H1 (cell line): ENCODE measurements around the gene CD300A. TPM values are rescaled to one million over a fixed set of nuclear protein-coding genes. Genes with fewer than 3 reads are reported as not detected.

ENCODE experiments used
- CTCF ChIA-PET: fragments of 300-600 bp; sonication (Branson Sonifier 250); formaldehyde crosslinking; loops from one replicate; lab custom pipeline; 2021; ENCODE audit not compliant: partially characterized antibody; lab: Charles Lee
- POLR2A ChIA-PET: fragments of 300-600 bp; sonication (Branson Sonifier 250); formaldehyde crosslinking; loops from one replicate; lab custom pipeline; 2021; ENCODE audit warnings: inconsistent platforms; ENCODE audit not compliant: partially characterized antibody; lab: Charles Lee
- DNase-seq, 2 experiments: peaks; one replicate each; pipeline versions ENCODE4 v3.0.0 to v3.0.0-alpha.2; 2010 to 2022; ENCODE audit warnings: low spot score in 2 of 2, low read depth in 1 of 2, mixed read lengths in 1 of 2
- FAIRE-seq: peaks from 2 replicates; lab custom pipeline; 2011; peaks lifted over from hg19 to GRCh38; lab: Jason Lieb, UNC
- H2AFZ ChIP-seq: 2 replicates; pipeline ENCODE4 v1.8.1; 2012; ENCODE audit warnings: low read length, inconsistent platforms
- H2AK5ac ChIP-seq: 2 replicates; pipeline ENCODE4 v1.6.1; 2013; ENCODE audit warnings: low read depth, low read length
- H2BK120ac ChIP-seq: replicated peaks from 2 replicates; pipeline ENCODE3; 2013; ENCODE audit warnings: low read depth, low read length, inconsistent platforms
- H2BK12ac ChIP-seq: 2 replicates; pipeline ENCODE4 v1.6.1; 2013; ENCODE audit warnings: low read depth, low read length
- H2BK15ac ChIP-seq: 2 replicates; pipeline ENCODE4 v1.6.1; 2013; ENCODE audit warnings: low read length
- H2BK20ac ChIP-seq: 2 replicates; pipeline ENCODE4 v1.6.1; 2013; ENCODE audit warnings: low read length
- H2BK5ac ChIP-seq: 2 replicates; pipeline ENCODE4 v1.6.1; 2013; ENCODE audit warnings: low read depth, low read length
- H3K14ac ChIP-seq: 2 replicates; pipeline ENCODE4 v1.6.1; 2013; ENCODE audit warnings: inconsistent platforms; ENCODE audit not compliant: insufficient read length
- H3K18ac ChIP-seq: 2 replicates; pipeline ENCODE4 v1.6.1; 2013; ENCODE audit warnings: low read length; ENCODE audit errors: extremely low read depth
- H3K23ac ChIP-seq: 2 replicates; pipeline ENCODE4 v1.6.1; 2013; ENCODE audit warnings: inconsistent platforms; ENCODE audit not compliant: insufficient read length
- H3K23me2 ChIP-seq: 2 replicates; pipeline ENCODE4 v1.6.1; 2013; ENCODE audit warnings: low read depth, low read length
- H3K27ac ChIP-seq: 2 replicates; pipeline ENCODE4 v1.6.1; 2011; ENCODE audit warnings: low read depth, low read length, inconsistent platforms
- H3K27me3 ChIP-seq, 4 experiments: replicated peaks in 1 of 4; 1 replicate in 1 of 4; 2 replicates in 3 of 4; pipeline versions ENCODE4 v1.6.1 to v1.8.1; 2011 to 2013; ENCODE audit warnings: low read length in 3 of 4, mild to moderate bottlenecking in 3 of 4, inconsistent platforms in 2 of 4, mixed read lengths in 2 of 4, moderate library complexity in 1 of 4; ENCODE audit not compliant: control insufficient read depth in 3 of 4, insufficient read depth in 3 of 4; ENCODE audit errors: extremely low read depth in 1 of 4
- H3K36me3 ChIP-seq, 4 experiments: 2 replicates each; pipeline versions ENCODE4 v1.6.1 to v1.8.1; 2011 to 2013; ENCODE audit warnings: mild to moderate bottlenecking in 4 of 4, low read length in 3 of 4, moderate library complexity in 2 of 4, control low read depth in 1 of 4, inconsistent platforms in 1 of 4; ENCODE audit not compliant: insufficient read depth in 4 of 4, control insufficient read depth in 2 of 4
- H3K4ac ChIP-seq: replicated peaks from 2 replicates; pipeline ENCODE3; 2013; ENCODE audit warnings: low read length, low read depth, mixed read lengths, inconsistent platforms; ENCODE audit not compliant: insufficient read length
- H3K4me1 ChIP-seq, 4 experiments: replicated peaks in 1 of 4; 1 replicate in 1 of 4; 2 replicates in 3 of 4; pipeline versions ENCODE4 v1.6.1 to v1.8.1; 2011 to 2013; ENCODE audit warnings: low read length in 3 of 4, inconsistent platforms in 2 of 4, mixed read lengths in 1 of 4; ENCODE audit not compliant: insufficient read depth in 4 of 4, control insufficient read depth in 3 of 4
- H3K4me2 ChIP-seq, 2 experiments: 2 replicates each; pipeline versions ENCODE4 v1.6.1 to v1.8.1; 2011 to 2013; ENCODE audit warnings: low read depth in 2 of 2, low read length in 2 of 2, control low read depth in 1 of 2, inconsistent platforms in 1 of 2, mild to moderate bottlenecking in 1 of 2; ENCODE audit not compliant: insufficient read depth in 1 of 2
- H3K4me3 ChIP-seq, 4 experiments: fragments of 200-600, 300-600 bp in 1 of 4; sonication (generic), shearing (Covaris generic), sonication (Bioruptor Twin) in 1 of 4; 2 replicates each; pipeline versions ENCODE4 v1.5.1 to v1.8.1; 2011 to 2016; ENCODE audit warnings: low read length in 4 of 4, low read depth in 3 of 4, control low read depth in 2 of 4, inconsistent platforms in 2 of 4, mild to moderate bottlenecking in 2 of 4, mixed read lengths in 1 of 4, moderate library complexity in 1 of 4; ENCODE audit not compliant: insufficient read depth in 2 of 4; ENCODE audit errors: extremely low read depth in 1 of 4
- H3K56ac ChIP-seq: replicated peaks from 2 replicates; pipeline ENCODE3; 2013; ENCODE audit warnings: low read depth, mild to moderate bottlenecking, mixed read lengths, low read length, inconsistent platforms; ENCODE audit not compliant: insufficient read length
- H3K79me1 ChIP-seq: 2 replicates; pipeline ENCODE4 v1.6.1; 2013; ENCODE audit warnings: low read depth, low read length, control low read depth
- H3K79me2 ChIP-seq, 2 experiments: 2 replicates each; pipeline versions ENCODE4 v1.6.1 to v1.8.1; 2012 to 2013; ENCODE audit warnings: low read length in 2 of 2, mild to moderate bottlenecking in 2 of 2, inconsistent platforms in 1 of 2; ENCODE audit not compliant: insufficient read depth in 2 of 2, control insufficient read depth in 1 of 2
- H3K9ac ChIP-seq, 4 experiments: replicated peaks in 1 of 4; 1 replicate in 1 of 4; 2 replicates in 3 of 4; pipeline versions ENCODE4 v1.6.1 to v1.8.1; 2011 to 2013; ENCODE audit warnings: low read depth in 3 of 4, low read length in 3 of 4, control low read depth in 2 of 4, mild to moderate bottlenecking in 2 of 4, moderate library complexity in 2 of 4, inconsistent platforms in 1 of 4; ENCODE audit errors: extremely low read depth in 1 of 4
- H3K9me3 ChIP-seq, 2 experiments: 2 replicates each; pipeline versions ENCODE4 v1.6.1 to v1.8.1; 2012 to 2013; ENCODE audit warnings: mild to moderate bottlenecking in 2 of 2, moderate library complexity in 2 of 2, control low read depth in 1 of 2, inconsistent platforms in 1 of 2, low read depth in 1 of 2, low read length in 1 of 2, mixed read lengths in 1 of 2; ENCODE audit not compliant: insufficient read depth in 2 of 2
- H4K20me1 ChIP-seq, 2 experiments: replicated peaks in 1 of 2; 2 replicates each; pipeline versions ENCODE3 to v1.8.1; 2011 to 2013; ENCODE audit warnings: inconsistent platforms in 2 of 2, low read length in 2 of 2, mild to moderate bottlenecking in 1 of 2; ENCODE audit not compliant: insufficient read depth in 2 of 2, control insufficient read depth in 1 of 2
- H4K5ac ChIP-seq: 2 replicates; pipeline ENCODE4 v1.6.1; 2013; ENCODE audit warnings: low read length, low read depth, mixed read lengths, inconsistent platforms; ENCODE audit not compliant: insufficient read length
- H4K8ac ChIP-seq: 2 replicates; pipeline ENCODE4 v1.8.0; 2013; ENCODE audit warnings: mild to moderate bottlenecking, moderate library complexity, low read length, inconsistent platforms; ENCODE audit not compliant: insufficient read depth; ENCODE audit errors: extremely low read depth
- H4K91ac ChIP-seq: replicated peaks from 2 replicates; pipeline ENCODE3; 2013; ENCODE audit warnings: low read length, mixed read lengths, inconsistent platforms; ENCODE audit not compliant: insufficient read length
- CTBP2 ChIP-seq: IDR thresholded peaks from 2 replicates; pipeline ENCODE4 v1.7.0; 2011; ENCODE audit warnings: borderline replicate concordance, mild to moderate bottlenecking, moderate library complexity, mixed read lengths, low read length; ENCODE audit not compliant: insufficient read depth, insufficient read length
- HDAC6 ChIP-seq: IDR thresholded peaks from one replicate; pipeline ENCODE4 v1.7.1; 2012; ENCODE audit warnings: low read depth, mild to moderate bottlenecking, inconsistent platforms, low read length, moderate library complexity
- NANOG ChIP-seq: IDR thresholded peaks from 2 replicates; pipeline ENCODE4 v1.6.1; 2011; ENCODE audit warnings: low read length, low read depth, mild to moderate bottlenecking, inconsistent platforms; ENCODE audit not compliant: insufficient read depth, poor library complexity, severe bottlenecking
- RBBP5 ChIP-seq: IDR thresholded peaks from 2 replicates; pipeline ENCODE4 v1.7.1; 2012; ENCODE audit warnings: low read depth, mild to moderate bottlenecking, inconsistent platforms, low read length, moderate library complexity, borderline replicate concordance
- WGBS, 2 experiments: shearing (Covaris generic) in 1 of 2; methylation state at CpG; one replicate each; pipeline versions ENCODE4 v1.1.6 to v1.1.7; 2013 to 2015; ENCODE audit warnings: low lambda C conversion rate in 2 of 2, mixed read lengths in 2 of 2, inconsistent platforms in 1 of 2, low coverage in 1 of 2, missing lambda C conversion rate in 1 of 2; ENCODE audit not compliant: insufficient replicate concordance in 2 of 2, insufficient coverage in 1 of 2, insufficient read length in 1 of 2; ENCODE audit errors: extremely low coverage in 1 of 2, missing lambda C conversion rate in 1 of 2; 5-methylcytosine and 5-hydroxymethylcytosine counted together
- polyA plus RNA-seq, 7 experiments: library from polyadenylated mRNA; depleted of rRNA in 3 of 7; stranded (reverse) in 5 of 7; unstranded in 2 of 7; fragments of >200 nt in 5 of 7; fragments of 200-250 nt in 2 of 7; gene quantifications; 1 replicate in 5 of 7; 2 replicates in 1 of 7; 4 replicates in 1 of 7; pipeline versions ENCODE4 v1.2.1 to v1.2.3, GENCODE V29; 2011 to 2013; ENCODE audit warnings: missing spikeins in 2 of 7, mixed read lengths in 2 of 7
- total RNA-seq: library from RNA; stranded (reverse); fragmentation: NEBNext Ultra II Directional; extraction: Animal tissue kit (Norgen Biotek cat#: 25700); gene quantifications from 2 replicates; pipeline ENCODE4 v1.2.1, GENCODE V29; 2021

The CD300A gene
- total and polyA plus RNA-seq, 2 of the 8 experiments (the other 6 are each of a cell fraction or from before 2014, with no cell fraction given) = 0.52 to 1.3 TPM

GRCh38 chr17:74442670-74443515 lies 23.5 kb upstream of the CD300A start:
- no peak overlapping the region for H2BK120ac ChIP-seq
- no peak overlapping the region; a peak in 2 of 8 replicates for H3K4me3 ChIP-seq
- peak overlapping the region; percentile 60 for H3K18ac ChIP-seq
- no peak overlapping the region for H3K9ac ChIP-seq
- H2AFZ ChIP-seq = no peak overlapping the region
- no peak overlapping the region for H3K23ac ChIP-seq
- peaks cover 0 to 25% (median 18%) of the 10 kb centered on the region in 4 experiments; a peak in 6 of 7 replicates for H3K4me1 ChIP-seq
- TF ChIP-seq HDAC6 (no peak), RBBP5 (no peak), CTBP2 (no peak), NANOG (no peak)
- H3K56ac ChIP-seq = no peak overlapping the region
- DNase-seq (peak in 1 of 2 experiments; percentile 69), FAIRE-seq (no peak)
- H2BK20ac ChIP-seq = no peak overlapping the region
- ChIA-PET CTCF (interaction anchor here (0.6 to 8.4 kb wide), 7 partner anchors 8 to 90 kb away, joined by 3 to 93 read pairs (median 3); partner anchors contain the start of gene BTBD17), POLR2A (interaction anchor here (1.1 to 3.5 kb wide), 5 partner anchors 9 to 63 kb away, joined by 3 to 22 read pairs (median 6); no protein-coding TSS in a partner anchor)
- H4K20me1 ChIP-seq = peaks cover 0 to 2% of the 10 kb centered on the region in 2 experiments
- peak overlapping the region; percentile 17; the same call in 1 of the 2 replicates for H2BK12ac ChIP-seq
- peak overlapping the region; percentile 27 for H4K5ac ChIP-seq
- H3K27me3 ChIP-seq = no peaks in the 10 kb centered on the region
- H4K8ac ChIP-seq = 0 out of 2 replicates have a peak overlapping the region, but pooled peaks have one; percentile 1
- H3K27ac ChIP-seq = no peak overlapping the region; the same call in 1 of the 2 replicates
- H3K4ac ChIP-seq = no peak overlapping the region
- no peaks in the 10 kb centered on the region for H3K23me2 ChIP-seq
- H2BK15ac ChIP-seq = no peak overlapping the region; the same call in 1 of the 2 replicates
- peaks cover 2 to 10% (median 4%) of the 10 kb centered on the region in 4 experiments; a peak in 7 of 8 replicates for H3K36me3 ChIP-seq
- H2AK5ac ChIP-seq = no peak overlapping the region
- 72% methylated on average over 26 of the region's 28 CpGs; no CpG with 5 or more reads in 1 of the 2 experiments for WGBS, 2 experiments
- no peaks in the 10 kb centered on the region for H3K9me3 ChIP-seq
- H4K91ac ChIP-seq = no peak overlapping the region
- peak overlapping the region; percentile 49; the same call in 1 of the 2 replicates for H2BK5ac ChIP-seq
- H3K14ac ChIP-seq = no peak overlapping the region
- no peaks in the 10 kb centered on the region for H3K79me1 ChIP-seq
- H3K4me2 ChIP-seq = peak overlapping the region; percentile 6 to 38; a peak in 3 of 4 replicates
- no peaks in the 10 kb centered on the region for H3K79me2 ChIP-seq
